ENCODE results near the gene IL18RAP.

Gene IL18RAP

DNA sequence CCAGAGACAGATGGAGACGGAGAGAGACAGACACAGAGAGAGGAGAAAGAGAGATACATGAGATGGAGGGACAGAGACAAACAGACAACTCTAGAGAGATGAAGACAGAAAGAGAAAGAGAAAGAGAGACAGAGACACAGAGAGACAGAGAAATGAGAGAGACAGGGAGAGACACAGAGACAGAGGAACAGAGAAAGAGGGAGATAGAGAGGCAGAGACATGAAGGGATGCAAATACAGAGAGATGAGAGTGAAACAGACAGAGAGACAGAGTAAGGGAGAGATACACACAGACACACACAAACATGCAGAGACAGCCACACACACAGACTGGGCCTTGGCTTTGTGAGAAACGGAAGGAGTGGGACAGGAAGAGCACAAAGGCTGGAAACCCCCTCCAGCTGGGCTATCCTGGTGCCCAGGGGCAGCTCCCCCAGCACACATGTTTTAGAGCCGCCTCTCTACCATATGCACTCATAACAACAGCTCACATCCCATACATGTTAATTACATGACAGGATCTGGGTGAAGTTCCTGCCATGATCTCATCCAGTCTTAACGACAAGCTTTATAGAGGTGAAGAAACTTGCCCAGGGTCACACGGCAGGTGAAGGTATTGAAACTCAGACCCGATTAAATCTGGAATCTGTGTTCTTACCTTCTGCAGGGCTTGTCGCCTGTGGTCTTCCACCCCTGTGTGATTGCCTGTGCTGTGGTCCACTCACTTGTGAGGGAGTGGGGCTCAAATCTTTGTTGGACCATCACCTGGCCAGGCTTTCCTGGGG, 35.0 kb upstream of the IL18RAP start:
- H3K4me3 ChIP-seq (replicated peaks in 1 of 2; ENCODE audit: low read depth in 2 of 2, low read length in 2 of 2), result no peak overlapping the region

DNA sequence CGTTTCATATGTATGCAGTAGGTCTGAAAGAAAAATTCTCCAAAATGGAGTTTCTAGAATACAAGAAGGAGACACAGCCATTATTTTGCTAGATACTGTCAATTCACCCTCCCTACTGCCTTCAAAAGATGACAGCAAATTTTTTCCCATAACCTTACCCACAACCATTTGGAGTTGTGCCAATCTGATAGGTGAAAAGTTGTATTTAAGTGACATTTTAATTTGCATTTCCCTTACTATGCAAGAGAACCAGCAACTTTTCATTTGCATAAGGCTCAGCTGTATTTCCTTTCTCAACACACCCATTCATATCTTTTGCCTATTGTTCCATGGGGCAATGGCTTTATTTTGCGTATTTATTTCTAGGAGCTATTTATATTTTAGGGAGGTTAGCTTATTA, 31.4 kb upstream of the IL18RAP start:
- no peak for DNase-seq (ENCODE audit: low read depth in 2 of 2)
- no peak overlapping the region for H3K4me3 ChIP-seq (replicated peaks in 1 of 2; ENCODE audit: low read depth in 2 of 2, low read length in 2 of 2)
- TF ChIP-seq, protein P1, sequence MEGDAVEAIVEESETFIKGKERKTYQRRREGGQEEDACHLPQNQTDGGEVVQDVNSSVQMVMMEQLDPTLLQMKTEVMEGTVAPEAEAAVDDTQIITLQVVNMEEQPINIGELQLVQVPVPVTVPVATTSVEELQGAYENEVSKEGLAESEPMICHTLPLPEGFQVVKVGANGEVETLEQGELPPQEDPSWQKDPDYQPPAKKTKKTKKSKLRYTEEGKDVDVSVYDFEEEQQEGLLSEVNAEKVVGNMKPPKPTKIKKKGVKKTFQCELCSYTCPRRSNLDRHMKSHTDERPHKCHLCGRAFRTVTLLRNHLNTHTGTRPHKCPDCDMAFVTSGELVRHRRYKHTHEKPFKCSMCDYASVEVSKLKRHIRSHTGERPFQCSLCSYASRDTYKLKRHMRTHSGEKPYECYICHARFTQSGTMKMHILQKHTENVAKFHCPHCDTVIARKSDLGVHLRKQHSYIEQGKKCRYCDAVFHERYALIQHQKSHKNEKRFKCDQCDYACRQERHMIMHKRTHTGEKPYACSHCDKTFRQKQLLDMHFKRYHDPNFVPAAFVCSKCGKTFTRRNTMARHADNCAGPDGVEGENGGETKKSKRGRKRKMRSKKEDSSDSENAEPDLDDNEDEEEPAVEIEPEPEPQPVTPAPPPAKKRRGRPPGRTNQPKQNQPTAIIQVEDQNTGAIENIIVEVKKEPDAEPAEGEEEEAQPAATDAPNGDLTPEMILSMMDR (IDR thresholded peaks at IDR 0.05; ENCODE audit: low read depth, low read length), result no peak

More for the DNA sequence above, 35.0 kb upstream of the IL18RAP start:
- DNase-seq (ENCODE audit: low read depth in 2 of 2), result no peak
- TF ChIP-seq, protein P1 (IDR thresholded peaks at IDR 0.05; ENCODE audit: low read depth, low read length), result no peak

DNA sequence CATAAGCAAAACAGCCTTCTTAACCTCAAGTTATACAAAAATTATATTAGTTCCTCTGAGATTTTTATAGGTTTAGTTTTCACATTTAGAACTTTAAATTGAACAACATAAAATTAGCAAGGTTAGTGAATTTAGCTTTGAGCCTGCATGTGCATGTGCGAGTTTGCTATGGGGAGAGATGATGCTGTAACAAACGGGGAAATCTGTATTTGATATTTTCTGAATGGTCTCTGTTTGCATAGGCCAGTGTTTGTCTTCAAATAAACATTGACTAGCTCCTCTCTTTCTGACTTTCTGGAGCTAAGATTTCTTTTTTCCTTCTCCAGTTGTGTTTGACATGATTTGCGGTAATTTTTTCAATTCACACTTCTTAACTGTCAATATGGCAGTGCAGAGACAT, 30.9 kb upstream of the IL18RAP start:
- TF ChIP-seq, protein P1 (IDR thresholded peaks at IDR 0.05; ENCODE audit: low read depth, low read length), result no peak
- DNase-seq (ENCODE audit: low read depth in 2 of 2), result no peak

GRCh38 chr2:102392942-102393341, 30.0 kb upstream of the IL18RAP start:
- TF ChIP-seq, protein P1 (IDR thresholded peaks at IDR 0.05; ENCODE audit: low read depth, low read length), result no peak
- H3K4me3 ChIP-seq (replicated peaks in 1 of 2; ENCODE audit: low read depth in 2 of 2, low read length in 2 of 2), result no peak overlapping the region
- DNase-seq (ENCODE audit: low read depth in 2 of 2), result no peak

More for the DNA sequence above, 30.9 kb upstream of the IL18RAP start:
- no peak overlapping the region for H3K4me3 ChIP-seq (replicated peaks in 1 of 2; ENCODE audit: low read depth in 2 of 2, low read length in 2 of 2)

DNA sequence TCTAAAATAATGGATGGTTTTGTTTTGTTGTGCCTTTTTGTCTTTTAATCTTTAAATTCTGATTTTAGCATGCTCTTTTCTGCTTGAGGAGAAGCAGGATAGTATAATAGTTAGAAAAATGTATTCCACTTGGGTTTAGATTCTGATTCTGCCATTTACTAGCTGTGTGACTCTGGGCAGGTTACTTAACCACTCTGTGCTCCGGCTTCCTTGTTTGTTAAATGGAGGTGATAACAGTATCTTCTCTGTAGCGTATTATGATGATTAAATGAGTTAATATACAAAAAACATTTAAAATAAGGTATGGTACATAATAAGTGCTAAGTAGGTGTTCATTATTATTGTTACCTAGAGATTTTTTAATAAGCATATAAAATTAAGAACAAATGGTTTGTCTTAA, 26.9 kb upstream of the IL18RAP start:
- H3K4me3 ChIP-seq (replicated peaks in 1 of 2; ENCODE audit: low read depth in 2 of 2, low read length in 2 of 2), result no peak overlapping the region
- DNase-seq (ENCODE audit: low read depth in 2 of 2), result no peak
- TF ChIP-seq, protein P1 (IDR thresholded peaks at IDR 0.05; ENCODE audit: low read depth, low read length), result no peak

DNA sequence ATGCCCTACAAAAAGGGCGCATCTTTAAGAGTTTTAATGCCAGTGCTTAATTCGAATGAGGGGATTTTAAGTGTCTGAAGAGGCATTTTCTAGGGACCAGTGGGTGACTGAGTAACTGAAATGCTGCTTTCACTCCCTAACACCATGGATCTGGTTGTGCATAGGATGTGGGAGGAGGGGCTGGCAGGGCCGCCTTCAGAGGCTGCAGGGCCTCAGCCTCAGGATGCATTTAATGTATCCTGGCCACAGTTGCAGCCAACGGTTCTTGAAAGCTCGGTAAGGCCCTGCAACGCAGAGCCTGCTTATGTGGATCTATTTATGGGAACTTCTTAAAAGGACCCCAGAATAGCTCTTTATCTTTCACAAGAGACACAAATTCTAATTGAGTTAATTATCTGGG, 25.8 kb upstream of the IL18RAP start:
- H3K4me3 ChIP-seq (replicated peaks in 1 of 2; ENCODE audit: low read depth in 2 of 2, low read length in 2 of 2), result no peak overlapping the region
- TF ChIP-seq, protein P1 (IDR thresholded peaks at IDR 0.05; ENCODE audit: low read depth, low read length), result no peak
- DNase-seq (ENCODE audit: low read depth in 2 of 2), result no peak
